Activated T-helper 17 cell treated with anti-CD3 and anti-CD28 coated beads, Interleukin-2, amount 50 U/mL, for 72 hours (primary cell): ENCODE results near the gene GNG4. TPM values are rescaled to one million over a fixed set of nuclear protein-coding genes. Genes with fewer than 3 reads are reported as not detected.
"Not testable (repeated sequence)": the region's sequence is repeated elsewhere in the genome, so short reads cannot be mapped to it uniquely, and the experiment has no call there.

Experiments used
- ATAC-seq: fragments of 150-1000 bp; cut with Tn5 transposase; replicated peaks from 2 replicates; pipeline ENCODE4 v1.10.0; 2021; ENCODE audit warnings: mild to moderate bottlenecking, moderate library complexity
- H3K27ac Mint-ChIP-seq: one replicate; pipeline ENCODE4 v1.8.0; 2022; ENCODE audit warnings: mixed read lengths
- H3K27me3 Mint-ChIP-seq: one replicate; pipeline ENCODE4 v1.8.0; 2022; ENCODE audit warnings: mixed read lengths
- H3K36me3 Mint-ChIP-seq: one replicate; pipeline ENCODE4 v1.8.0; 2022; ENCODE audit warnings: low read depth, mild to moderate bottlenecking, mixed read lengths
- H3K4me1 Mint-ChIP-seq: one replicate; pipeline ENCODE4 v1.8.0; 2022; ENCODE audit warnings: mixed read lengths
- H3K4me3 Mint-ChIP-seq: one replicate; pipeline ENCODE4 v1.8.0; 2022; ENCODE audit warnings: mild to moderate bottlenecking, mixed read lengths
- H3K9me3 Mint-ChIP-seq: one replicate; pipeline ENCODE4 v1.8.0; 2022; ENCODE audit warnings: mixed read lengths
- total RNA-seq, 2 donors: library from RNA; stranded (reverse); gene quantifications; one replicate each; pipeline ENCODE4 v1.2.3, GENCODE V29; 2022

Gene GNG4
- total RNA-seq, 2 donors from 2014 or later, result 0.32 to 2.1 TPM

GRCh38 chr1:235624721-235625333, 24.8 kb downstream of the GNG4 start:
- H3K4me1 Mint-ChIP-seq, result no peaks in the 10 kb centered on the region
- peaks cover 6% of the 10 kb centered on the region for H3K27me3 Mint-ChIP-seq
- no peaks in the 10 kb centered on the region for H3K9me3 Mint-ChIP-seq
- no peaks in the 10 kb centered on the region for H3K36me3 Mint-ChIP-seq
- H3K27ac Mint-ChIP-seq, result no peak overlapping the region
- ATAC-seq, result no peak
- no peak overlapping the region for H3K4me3 Mint-ChIP-seq

- H3K36me3 Mint-ChIP-seq, result no peaks in the 10 kb centered on the region
- H3K27ac Mint-ChIP-seq, result no peak overlapping the region
- H3K27me3 Mint-ChIP-seq, result peaks cover 6% of the 10 kb centered on the region
- ATAC-seq, result no peak
- H3K4me1 Mint-ChIP-seq, result no peaks in the 10 kb centered on the region
- H3K9me3 Mint-ChIP-seq, result no peaks in the 10 kb centered on the region
- no peak overlapping the region for H3K4me3 Mint-ChIP-seq
Observed at GRCh38 chr1:235622936-235623779, 26.4 kb downstream of the GNG4 start.

DNA sequence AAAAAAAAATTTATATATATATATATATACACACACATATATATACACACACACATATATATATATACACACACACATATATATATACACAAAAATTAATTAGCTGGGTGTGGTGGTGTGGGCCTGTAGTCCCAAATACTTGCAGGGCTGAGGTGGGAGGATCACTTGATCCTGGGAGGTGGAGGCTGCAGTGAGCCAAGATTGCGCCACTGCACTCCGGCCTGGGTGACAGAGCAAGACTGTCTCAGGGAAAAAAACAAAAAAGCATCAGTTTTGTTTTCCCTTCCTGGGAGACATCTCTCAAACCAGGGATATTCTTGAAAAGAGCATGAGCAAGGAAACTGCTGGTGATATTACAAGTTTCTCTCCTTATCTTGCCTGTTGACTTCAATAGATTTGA, 30.4 kb downstream of the GNG4 start:
- H3K27ac Mint-ChIP-seq, H3K9me3 Mint-ChIP-seq, H3K27me3 Mint-ChIP-seq, H3K36me3 Mint-ChIP-seq, ATAC-seq, H3K4me3 Mint-ChIP-seq, H3K4me1 Mint-ChIP-seq: not testable (repeated sequence)

GRCh38 chr1:235617808-235618207, 31.8 kb downstream of the GNG4 start:
- Mint-ChIP-seq H3K9me3 (no peaks in the 10 kb centered on the region), H3K4me1 (no peaks in the 10 kb centered on the region), H3K4me3 (no peak overlapping the region), H3K27ac (no peak overlapping the region), H3K27me3 (no peaks in the 10 kb centered on the region), H3K36me3 (no peaks in the 10 kb centered on the region)
- no peak for ATAC-seq

DNA sequence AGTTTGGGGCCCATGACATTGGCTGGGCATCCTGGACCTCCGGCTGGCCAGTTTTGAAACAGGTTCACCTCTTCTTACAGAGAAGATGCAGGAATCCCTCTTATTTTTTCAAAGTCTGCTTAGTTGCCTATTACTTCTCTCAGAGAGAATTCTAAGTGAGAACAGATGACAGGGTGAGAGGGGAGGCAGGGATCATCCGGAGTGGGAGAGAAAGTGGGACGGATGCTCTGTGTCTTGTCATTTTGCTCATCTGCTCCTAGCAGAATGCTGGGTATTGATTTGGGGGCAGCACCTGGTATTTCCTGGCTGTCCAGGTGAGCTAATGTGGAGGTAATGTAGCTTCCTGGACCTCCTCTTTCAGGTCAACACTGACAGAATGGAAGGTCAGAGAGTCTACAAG, 32.4 kb downstream of the GNG4 start:
- H3K27me3 Mint-ChIP-seq, result no peaks in the 10 kb centered on the region
- H3K4me1 Mint-ChIP-seq, result no peaks in the 10 kb centered on the region
- H3K27ac Mint-ChIP-seq, result no peak overlapping the region
- H3K9me3 Mint-ChIP-seq, result no peaks in the 10 kb centered on the region
- H3K36me3 Mint-ChIP-seq, result no peaks in the 10 kb centered on the region
- no peak for ATAC-seq
- no peak overlapping the region for H3K4me3 Mint-ChIP-seq

GRCh38 chr1:235614442-235614954, 35.1 kb downstream of the GNG4 start:
- H3K27ac Mint-ChIP-seq, result no peak overlapping the region
- ATAC-seq, result no peak
- no peaks in the 10 kb centered on the region for H3K4me1 Mint-ChIP-seq
- H3K27me3 Mint-ChIP-seq, result no peaks in the 10 kb centered on the region
- no peak overlapping the region for H3K4me3 Mint-ChIP-seq
- no peaks in the 10 kb centered on the region for H3K36me3 Mint-ChIP-seq
- no peaks in the 10 kb centered on the region for H3K9me3 Mint-ChIP-seq

DNA sequence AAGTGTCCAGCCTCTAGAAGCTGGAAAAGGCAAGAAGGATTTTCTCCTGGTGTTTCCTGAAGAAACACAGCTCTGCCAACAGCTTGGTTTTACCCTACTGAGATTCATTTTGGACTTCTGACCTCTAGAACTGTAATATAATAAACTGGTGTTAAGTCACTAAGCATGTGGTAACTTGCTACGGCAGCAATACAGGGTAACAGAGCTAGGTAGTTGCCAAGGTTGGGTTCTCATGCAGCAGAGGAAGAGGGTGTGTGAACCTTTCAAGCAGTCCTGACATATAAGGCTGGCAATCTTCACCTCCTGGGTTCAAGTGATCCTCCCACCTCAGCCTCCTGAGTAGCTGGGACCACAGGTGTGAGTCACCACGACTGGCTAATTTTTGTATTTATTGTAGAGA, 36.0 kb downstream of the GNG4 start:
- Mint-ChIP-seq H3K4me1 (no peaks in the 10 kb centered on the region), H3K36me3 (no peaks in the 10 kb centered on the region), H3K4me3 (no peak overlapping the region), H3K9me3 (no peaks in the 10 kb centered on the region), H3K27ac (no peak overlapping the region), H3K27me3 (no peaks in the 10 kb centered on the region)
- no peak for ATAC-seq

DNA sequence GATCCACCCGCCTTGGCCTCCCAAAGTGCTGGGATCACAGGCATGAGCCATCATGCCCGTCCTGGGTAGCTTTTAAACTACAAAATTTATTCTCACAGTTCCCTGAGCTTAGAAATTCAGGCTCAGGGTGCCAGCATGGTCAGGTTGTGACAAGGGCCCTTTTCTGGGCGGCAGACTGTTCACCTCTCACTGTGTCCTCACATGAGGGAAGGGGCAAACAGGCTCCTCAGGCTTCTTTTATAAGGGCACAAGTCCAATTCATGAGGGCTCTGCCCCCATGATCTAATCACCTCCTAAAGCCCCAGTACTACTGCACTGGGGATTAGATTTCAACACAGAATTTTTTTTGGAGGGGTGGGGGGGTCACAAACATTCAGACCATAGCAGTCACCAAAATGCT, 36.8 kb downstream of the GNG4 start:
- H3K4me1 Mint-ChIP-seq, result no peaks in the 10 kb centered on the region

DNA sequence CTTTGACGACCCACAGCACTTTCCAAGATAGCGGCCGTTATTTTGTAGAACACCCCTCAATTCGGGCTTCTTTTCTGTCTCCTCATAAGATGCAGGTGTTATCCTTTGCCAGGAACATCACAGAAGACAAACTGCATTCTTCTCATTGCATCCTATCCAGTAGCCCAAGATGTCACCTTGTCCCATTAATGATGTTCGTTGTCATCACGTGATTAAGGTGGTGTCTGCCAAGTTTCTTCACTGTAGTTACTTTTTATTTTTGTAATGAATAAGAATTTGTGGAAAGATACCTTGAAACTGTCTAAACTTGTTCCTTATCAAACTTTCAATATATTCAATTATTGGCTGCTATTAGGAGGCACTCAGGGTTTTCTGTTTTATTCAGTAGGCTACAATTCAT, 39.4 kb downstream of the GNG4 start:
- Mint-ChIP-seq H3K9me3 (no peaks in the 10 kb centered on the region), H3K4me3 (no peak overlapping the region), H3K4me1 (no peaks in the 10 kb centered on the region), H3K36me3 (no peaks in the 10 kb centered on the region), H3K27ac (no peak overlapping the region), H3K27me3 (no peaks in the 10 kb centered on the region)
- ATAC-seq, result no peak

More for the DNA sequence above, 36.8 kb downstream of the GNG4 start:
- Mint-ChIP-seq H3K36me3 (no peaks in the 10 kb centered on the region), H3K27ac (no peak overlapping the region), H3K27me3 (no peaks in the 10 kb centered on the region), H3K9me3 (no peaks in the 10 kb centered on the region), H3K4me3 (no peak overlapping the region)
- no peak for ATAC-seq

DNA sequence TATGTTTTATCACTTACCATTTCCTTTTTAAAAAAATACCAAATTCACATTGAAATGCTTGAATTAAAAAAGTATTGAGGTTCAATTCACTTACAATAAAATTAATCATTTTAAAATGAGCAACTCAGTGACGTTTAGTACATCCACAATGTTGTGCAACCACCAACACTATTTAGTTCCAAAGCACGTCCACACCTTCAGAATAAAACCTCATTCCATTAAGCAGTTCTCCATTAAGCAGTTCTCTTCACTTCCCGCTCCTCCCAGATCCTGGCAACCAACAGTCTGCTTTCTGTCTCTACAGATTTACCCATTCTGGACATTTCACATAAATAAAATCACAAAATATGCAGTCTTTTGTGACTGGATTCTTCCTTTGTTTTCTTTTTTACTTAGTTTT, 41.3 kb downstream of the GNG4 start:
- Mint-ChIP-seq H3K4me3 (no peak overlapping the region), H3K9me3 (no peaks in the 10 kb centered on the region)
- ATAC-seq, result no peak

GRCh38 chr1:235607284-235607683, 42.3 kb downstream of the GNG4 start:
- no peak overlapping the region for H3K4me3 Mint-ChIP-seq
- no peak for ATAC-seq
- H3K9me3 Mint-ChIP-seq, result no peaks in the 10 kb centered on the region
- no peaks in the 10 kb centered on the region for H3K36me3 Mint-ChIP-seq
- no peak overlapping the region for H3K27ac Mint-ChIP-seq
- H3K4me1 Mint-ChIP-seq, result no peaks in the 10 kb centered on the region
- no peaks in the 10 kb centered on the region for H3K27me3 Mint-ChIP-seq

More for the DNA sequence above, 41.3 kb downstream of the GNG4 start:
- Mint-ChIP-seq H3K27me3 (no peaks in the 10 kb centered on the region), H3K27ac (no peak overlapping the region), H3K4me1 (no peaks in the 10 kb centered on the region), H3K36me3 (no peaks in the 10 kb centered on the region)

GRCh38 chr1:235601104-235601503, 48.5 kb downstream of the GNG4 start:
- Mint-ChIP-seq H3K4me3 (no peak overlapping the region), H3K4me1 (no peaks in the 10 kb centered on the region), H3K27me3 (peaks cover 3% of the 10 kb centered on the region), H3K36me3 (no peaks in the 10 kb centered on the region), H3K27ac (no peak overlapping the region), H3K9me3 (no peaks in the 10 kb centered on the region)
- ATAC-seq, result no peak

- H3K4me1 Mint-ChIP-seq, result no peaks in the 10 kb centered on the region
- peaks cover 3% of the 10 kb centered on the region for H3K27me3 Mint-ChIP-seq
- no peaks in the 10 kb centered on the region for H3K9me3 Mint-ChIP-seq
- no peak overlapping the region for H3K4me3 Mint-ChIP-seq
- ATAC-seq, result no peak
- no peaks in the 10 kb centered on the region for H3K36me3 Mint-ChIP-seq
- no peak overlapping the region for H3K27ac Mint-ChIP-seq
Observed at GRCh38 chr1:235599536-235599935, 50.0 kb downstream of the GNG4 start.

DNA sequence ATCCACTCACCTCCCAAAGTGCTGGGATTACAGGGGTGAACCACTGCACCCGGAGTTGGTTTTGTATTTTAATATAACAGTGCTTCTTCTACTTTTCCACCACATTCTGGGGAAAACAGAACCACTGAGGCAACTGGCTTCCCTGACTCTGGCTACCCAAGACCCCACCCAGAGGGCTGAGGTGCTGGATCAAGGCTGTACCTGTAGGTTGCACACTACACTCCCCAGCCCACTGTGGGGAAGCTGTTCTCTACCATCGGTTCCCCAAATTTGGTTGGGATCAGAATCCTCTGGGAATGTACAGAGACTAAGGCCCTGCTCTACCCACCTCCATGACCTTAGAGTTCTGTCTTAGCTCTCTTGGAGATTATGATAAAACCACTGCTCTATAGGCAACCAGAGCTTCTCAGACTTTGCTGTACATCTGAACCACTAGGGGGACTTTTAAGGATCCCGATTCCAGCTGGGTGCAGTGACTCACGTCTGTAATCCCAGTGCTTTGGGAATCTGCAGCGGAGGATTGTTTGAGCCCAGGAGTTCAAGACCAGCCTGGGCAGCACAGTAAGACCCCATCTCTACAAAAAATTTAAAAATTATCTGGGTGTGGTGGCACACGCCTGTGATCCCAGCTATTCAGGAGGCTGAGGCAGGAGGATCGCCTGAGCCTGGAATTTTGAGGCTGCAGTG, 51.6 kb downstream of the GNG4 start:
- no peak overlapping the region for H3K4me3 Mint-ChIP-seq
- no peaks in the 10 kb centered on the region for H3K9me3 Mint-ChIP-seq
- peaks cover 3% of the 10 kb centered on the region for H3K27me3 Mint-ChIP-seq
- no peak overlapping the region for H3K27ac Mint-ChIP-seq
- H3K4me1 Mint-ChIP-seq, result no peaks in the 10 kb centered on the region
- ATAC-seq, result no peak
- no peaks in the 10 kb centered on the region for H3K36me3 Mint-ChIP-seq

- H3K4me3 Mint-ChIP-seq, result no peak overlapping the region
- no peaks in the 10 kb centered on the region for H3K9me3 Mint-ChIP-seq
- peaks cover 6% of the 10 kb centered on the region for H3K27me3 Mint-ChIP-seq
- no peak overlapping the region for H3K27ac Mint-ChIP-seq
- no peaks in the 10 kb centered on the region for H3K4me1 Mint-ChIP-seq
- no peaks in the 10 kb centered on the region for H3K36me3 Mint-ChIP-seq
- no peak for ATAC-seq
Observed at GRCh38 chr1:235595079-235595478, 54.5 kb downstream of the GNG4 start.
